ENCODE results near the gene ZNF586.
A peak's percentile ranks its signal among the peaks of the same experiment; 100 is the strongest.
"Not testable (repeated sequence)": the region's sequence is repeated elsewhere in the genome, so short reads cannot be mapped to it uniquely, and the experiment has no call there.

The ZNF586 gene

DNA sequence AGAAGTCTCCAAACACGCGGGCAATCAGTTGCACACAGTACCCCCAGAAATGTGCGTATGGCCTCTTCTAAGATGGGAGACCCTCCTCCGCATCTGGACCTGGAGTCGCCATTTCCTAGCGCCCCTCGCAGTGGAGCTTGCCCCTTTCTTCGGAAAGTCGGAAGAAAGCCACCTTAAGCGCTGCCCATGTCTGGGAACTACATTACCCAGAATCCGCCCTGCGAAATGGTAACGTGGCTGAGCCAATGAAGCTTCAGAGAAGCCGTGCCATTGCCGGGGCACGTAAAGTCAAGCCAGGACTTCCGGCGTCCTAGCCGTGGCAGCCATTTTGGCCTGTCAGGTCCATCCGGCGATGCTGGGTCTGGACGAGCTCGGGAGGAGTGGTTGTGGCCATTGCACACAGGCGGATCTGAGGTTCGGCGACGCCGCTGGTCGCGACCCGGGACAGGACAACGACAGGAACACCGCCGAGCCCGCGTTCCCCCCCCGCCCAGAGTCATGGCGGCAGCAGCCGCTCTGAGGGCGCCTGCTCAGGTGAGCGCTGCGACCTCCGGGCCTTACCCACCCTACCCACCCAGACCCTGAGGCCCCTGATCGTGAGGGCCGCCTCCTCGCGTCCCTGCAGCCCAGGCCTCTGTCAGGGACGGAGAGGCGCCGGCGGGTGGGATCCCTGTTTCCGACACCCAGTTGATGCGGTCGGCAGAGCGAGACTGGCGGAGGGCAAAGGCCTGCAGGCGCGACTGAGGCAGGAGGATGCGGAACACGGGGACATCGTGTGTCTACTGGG, at the start of gene ZNF586:
ZNF586 (plus strand) TSS at position 332 of the 787 bp plus-strand sequence; CDS start at position 499, 167 bp downstream.
- DNase-seq = peak; percentile 88

DNA sequence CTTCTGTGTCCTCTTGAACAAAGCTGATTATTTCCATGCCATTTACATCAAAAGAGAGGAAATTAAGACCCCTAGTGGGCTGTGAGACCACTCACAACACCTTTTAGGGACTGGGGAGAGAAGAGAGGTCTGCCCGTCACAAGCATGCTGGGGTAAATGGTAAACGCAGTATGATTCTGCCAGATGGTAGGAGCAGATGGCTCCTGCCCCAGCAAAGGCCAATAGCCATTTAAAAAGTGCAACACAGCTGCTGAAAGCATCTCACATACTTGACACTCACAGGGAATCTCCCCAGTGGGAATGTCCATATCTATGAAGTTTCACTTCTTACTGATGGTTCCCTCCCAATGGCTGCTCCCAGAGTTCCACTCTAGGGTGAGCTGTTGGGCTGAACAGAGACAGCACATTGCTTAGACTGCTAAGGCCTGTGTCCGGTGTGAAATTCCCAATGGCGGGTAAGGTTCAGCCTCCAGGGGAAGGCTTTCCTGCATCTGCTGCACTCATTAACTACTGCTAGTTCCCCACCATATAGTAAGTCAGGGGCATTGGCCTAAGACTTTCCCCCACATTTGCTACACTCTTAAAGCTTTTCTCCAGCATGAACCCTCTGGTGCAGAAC, 49.5 kb upstream of the ZNF586 start:
- no peak for DNase-seq

DNA sequence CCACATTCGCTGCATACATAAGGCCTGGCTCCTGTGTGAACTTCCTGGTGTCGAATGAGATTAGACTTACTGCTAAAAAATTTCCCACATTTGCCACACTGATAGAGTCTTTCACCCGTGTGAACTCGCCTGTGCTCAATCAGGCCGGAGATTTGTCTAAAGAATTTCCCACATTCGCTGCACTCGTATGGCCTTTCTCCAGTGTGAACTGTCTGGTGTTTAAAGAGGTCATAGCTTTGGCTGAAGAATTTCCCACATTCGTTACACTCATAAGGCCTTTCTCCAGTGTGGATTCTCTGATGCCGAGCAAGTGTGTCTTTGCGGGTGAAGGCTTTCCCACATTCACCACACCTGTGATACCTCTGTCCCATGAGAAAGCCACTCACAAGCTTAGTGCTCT, 48.6 kb upstream of the ZNF586 start:
- DNase-seq = no peak

DNA sequence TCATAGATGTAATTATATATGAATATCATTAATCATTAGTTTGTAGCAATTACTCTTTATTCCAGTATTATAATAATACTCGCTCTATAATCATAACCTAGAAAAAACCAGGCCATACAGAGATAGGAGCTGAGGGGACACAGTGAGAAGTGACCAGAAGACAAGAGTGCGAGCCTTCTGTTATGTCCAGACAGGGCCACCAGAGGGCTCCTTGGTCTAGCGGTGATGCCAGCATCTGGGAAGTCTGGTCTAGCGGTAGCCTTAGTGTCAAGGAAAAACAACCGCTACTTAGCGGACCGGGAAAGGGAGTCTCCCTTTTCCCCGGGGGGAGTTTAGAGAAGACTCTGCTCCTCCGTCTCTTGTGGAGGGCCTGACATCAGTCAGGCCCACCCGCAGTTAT, 31.2 kb upstream of the ZNF586 start:
- not testable (repeated sequence) for DNase-seq

DNA sequence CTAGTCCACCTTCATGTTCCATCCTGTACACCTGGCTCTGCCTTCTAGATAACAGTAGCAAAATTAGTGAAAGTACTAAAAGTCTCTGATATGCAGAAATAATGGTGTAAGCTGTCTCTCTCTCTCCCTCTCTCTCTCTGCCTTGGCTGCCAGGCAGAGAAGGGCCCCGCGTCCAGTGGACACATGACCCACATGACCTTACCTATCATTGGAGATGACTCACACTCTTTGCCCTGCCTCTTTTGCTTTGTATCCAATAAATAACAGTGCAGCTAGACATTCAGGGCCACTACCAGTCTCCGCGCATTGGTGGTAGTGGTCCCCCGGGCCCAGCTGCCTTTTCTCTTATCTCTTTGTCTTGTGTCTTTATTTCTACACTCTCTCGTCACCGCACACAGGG, 30.7 kb upstream of the ZNF586 start:
- not testable (repeated sequence) for DNase-seq

DNA sequence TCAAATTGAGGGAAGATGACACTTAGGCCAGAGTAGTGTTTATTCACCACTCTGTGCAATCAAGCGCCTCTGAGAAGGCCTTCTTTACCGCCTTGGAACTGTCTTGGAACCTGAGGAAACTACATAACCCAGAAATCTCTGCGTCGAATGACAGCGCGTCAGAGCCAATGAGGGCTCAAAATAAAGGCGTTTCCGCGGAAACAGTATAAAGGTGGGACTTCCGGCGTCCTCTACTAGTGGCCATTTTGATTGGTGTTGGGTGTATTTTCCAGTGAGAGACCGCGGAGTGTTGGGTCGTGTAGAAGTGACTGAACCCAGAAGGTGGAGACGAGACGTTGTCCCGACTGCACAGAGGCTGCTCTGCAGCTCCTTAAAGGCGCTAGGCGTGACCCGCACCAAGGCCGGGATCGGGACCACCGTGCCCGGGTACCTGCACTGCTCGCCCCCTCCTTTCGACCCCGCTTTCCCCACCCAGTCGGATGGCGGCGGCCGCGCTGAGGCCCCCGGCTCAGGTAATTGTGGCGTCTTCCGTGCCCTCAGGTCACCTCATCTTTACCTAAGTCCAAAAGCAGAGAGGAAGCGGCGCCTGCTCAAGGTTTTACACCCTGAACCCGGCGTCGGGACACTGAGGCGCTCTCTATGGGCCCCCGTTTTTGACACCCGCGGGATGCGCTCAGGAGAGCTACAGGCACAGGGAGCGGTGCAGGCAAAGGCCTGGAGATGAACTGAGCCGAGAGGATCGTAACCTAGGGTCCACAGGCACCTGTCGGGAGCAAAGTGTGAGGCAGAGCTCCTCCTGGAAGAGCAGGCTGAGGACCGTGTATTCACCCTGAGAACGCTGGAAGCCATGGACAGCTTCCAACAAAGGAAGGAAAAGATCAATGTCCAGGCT, 22.6 kb upstream of the ZNF586 start, which contains the start of gene ZNF776:
ZNF776 (plus strand) TSS at position 236 of the 892 bp plus-strand sequence; CDS start at position 480, 244 bp downstream.
- DNase-seq = peak; percentile 74

DNA sequence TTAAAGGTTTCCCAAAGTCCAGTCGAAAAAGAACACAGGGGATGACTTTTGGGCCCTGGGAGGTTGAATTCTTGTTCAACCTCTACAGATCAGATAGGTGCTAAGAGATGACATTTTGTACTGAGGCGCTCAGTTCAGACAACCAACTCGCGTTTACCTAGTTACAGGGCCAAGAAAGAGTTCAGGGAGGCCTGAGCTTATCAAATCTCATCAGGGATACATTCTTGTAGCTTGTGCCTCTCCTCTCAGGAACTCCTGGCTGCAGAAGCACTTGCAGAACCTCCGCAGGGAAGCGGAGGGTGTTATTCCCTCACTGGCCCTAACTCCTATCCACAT, 22.0 kb upstream of the ZNF586 start:
- no peak for DNase-seq

DNA sequence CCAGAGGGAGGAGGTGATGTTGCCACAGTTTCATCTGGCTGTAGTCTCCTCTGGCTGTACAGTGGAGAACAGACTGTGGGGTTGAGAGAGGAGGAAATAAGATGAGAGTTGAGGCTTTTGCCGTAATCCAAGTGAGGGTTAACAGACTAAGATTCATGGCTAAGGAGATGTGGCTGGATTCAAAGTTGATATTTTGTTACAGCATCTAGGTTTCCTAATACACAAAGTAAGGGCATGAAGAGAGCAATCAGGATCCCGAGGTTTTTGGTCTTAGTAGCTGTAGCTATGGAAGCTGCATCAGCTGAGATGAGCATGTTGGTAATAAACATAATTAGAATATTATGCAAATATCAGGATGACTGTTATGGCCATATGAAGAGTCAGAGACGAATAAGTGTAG, 21.4 kb upstream of the ZNF586 start:
- no peak for DNase-seq

DNA sequence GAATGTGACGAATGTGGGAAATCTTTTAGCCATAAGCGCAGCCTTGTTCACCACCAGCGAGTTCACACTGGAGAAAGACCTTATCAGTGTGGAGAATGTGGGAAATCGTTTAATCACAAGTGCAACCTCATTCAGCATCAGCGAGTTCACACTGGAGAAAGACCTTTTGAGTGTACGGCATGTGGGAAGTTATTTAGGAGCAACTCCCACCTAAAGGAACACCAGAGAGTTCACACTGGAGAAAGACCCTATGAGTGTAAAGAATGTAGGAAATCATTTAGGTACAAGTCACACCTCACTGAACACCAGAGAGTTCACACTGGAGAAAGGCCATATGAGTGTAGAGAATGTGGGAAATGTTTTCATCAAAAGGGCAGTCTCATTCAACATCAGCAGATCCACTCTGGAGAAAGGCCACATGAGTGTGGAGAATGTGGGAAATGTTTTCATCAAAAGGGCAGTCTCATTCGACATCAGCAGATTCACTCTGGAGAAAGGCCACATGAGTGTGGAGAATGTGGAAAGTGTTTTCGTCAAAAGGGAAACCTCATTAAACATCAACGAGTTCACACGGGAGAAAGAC, 15.3 kb upstream of the ZNF586 start:
- no peak for DNase-seq

DNA sequence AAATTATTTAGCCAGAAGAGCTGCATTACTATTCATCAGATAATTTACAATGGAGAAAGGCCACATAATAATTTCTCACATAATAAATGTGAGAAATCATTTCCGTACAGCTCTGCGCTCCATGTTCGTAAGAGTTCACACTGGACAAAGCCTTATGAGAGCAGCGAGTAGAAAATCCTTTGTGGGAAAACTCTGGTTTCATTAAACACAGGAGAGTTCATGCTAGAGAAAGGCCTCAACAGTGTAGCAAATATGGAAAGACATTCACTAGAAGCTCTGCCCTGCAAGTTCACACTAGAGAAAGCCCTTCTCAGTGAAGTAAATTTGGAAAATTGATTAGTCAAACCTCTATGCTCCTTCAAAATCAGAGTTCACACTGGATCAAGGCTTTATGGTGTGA, 14.4 kb upstream of the ZNF586 start:
- DNase-seq = no peak

DNA sequence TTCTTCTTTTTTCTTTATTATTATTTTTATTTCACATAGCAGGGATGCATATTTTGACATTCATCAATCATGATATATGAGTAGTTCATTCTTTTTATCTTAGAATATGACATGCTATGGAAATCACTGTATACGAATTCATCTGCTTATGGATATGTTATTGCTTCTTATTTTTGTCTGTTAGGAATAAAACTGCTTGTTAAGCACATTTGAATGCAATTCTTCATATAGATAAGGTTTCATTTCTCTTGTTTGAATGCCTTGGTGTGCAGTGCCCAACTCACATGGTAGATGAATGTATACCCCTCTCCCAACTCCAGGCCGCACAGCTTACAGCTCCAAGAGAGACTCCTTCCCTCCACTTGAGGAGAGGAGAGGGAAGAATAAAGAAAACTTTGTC, 11.5 kb upstream of the ZNF586 start:
- DNase-seq = no peak

DNA sequence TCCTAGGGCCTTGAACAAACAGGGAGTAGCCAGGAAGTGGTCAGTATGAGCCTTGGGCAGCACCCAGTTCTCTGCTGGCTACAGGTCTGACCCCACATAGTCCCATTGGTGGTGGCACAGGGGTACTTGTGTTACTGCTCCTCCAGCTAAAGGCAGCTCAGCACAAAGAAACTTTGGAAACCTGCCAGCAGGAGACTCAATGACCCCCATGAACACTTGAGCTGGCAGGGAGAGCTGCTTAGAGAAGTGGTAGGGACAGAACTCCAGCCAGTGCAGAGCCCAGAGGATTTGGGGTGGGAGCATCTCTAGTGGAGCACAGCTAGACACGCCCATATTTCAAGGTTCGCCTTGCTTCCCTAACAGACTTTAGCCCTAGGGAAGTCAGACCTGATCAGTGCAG, 10.4 kb upstream of the ZNF586 start:
- DNase-seq = no peak

DNA sequence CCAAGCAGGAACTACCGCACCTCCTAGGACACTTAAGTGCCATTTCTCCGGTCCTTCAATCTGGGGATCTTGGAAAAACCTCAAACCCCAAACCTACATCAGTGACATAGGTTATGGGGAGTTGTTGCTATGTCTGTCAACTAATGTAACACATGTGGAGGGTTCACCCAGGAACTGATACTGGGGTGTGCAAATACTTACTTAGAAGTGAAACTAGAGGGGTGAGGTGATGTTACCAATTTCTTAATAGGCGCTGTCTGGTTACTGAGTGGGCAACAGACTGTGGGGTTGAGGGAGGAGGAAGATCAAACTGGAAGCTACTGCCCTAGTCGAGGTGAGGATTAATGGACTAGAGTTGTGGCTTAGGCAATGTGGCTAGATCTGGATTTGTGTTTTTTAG, 1.9 kb downstream of the ZNF586 start:
- no peak for DNase-seq

DNA sequence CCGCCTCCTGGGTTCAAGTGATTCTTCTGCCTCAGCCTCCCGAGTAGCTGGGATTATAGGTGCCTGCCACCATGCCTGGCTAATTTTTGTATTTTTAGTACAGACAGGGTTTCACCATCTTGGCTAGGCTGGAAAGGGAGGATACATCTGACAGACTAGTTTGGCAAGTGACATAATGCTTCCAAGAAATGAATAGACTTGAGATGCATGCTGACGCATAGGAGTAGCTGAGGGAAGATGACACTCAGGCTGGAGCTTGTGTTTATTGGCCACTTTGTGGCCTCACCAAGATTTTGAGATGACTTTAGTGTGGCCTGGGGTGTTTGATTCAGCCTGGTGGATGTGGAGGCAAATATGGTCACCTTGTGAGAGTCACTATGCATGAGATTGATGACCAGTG, 4.0 kb downstream of the ZNF586 start:
- no peak for DNase-seq

DNA sequence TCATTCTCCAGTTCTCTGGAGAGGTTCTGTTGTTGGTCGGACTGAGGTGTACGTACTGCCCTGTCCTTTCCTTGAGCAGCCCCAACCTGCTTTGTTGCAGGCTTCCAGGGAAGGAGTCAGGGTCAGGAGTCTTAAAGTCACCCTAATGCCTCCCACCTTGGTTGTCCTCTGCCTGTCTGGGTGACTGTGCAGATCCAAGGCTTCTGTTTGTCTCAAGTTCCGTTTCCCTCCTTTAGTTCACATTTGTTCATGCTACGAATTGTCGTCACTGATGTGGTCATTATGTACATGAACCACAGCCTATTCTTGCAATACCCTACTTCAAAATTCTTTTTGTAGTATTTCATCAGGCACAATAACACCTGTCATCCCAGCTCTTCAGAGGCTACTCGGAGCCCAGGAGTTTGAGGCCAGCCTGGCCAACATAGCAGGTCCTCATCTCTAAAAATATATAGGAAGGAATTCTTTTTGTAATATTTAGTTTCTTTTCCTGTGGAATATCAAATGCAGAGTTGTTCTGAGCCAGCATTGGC, 7.4 kb downstream of the ZNF586 start:
- DNase-seq = no peak

DNA sequence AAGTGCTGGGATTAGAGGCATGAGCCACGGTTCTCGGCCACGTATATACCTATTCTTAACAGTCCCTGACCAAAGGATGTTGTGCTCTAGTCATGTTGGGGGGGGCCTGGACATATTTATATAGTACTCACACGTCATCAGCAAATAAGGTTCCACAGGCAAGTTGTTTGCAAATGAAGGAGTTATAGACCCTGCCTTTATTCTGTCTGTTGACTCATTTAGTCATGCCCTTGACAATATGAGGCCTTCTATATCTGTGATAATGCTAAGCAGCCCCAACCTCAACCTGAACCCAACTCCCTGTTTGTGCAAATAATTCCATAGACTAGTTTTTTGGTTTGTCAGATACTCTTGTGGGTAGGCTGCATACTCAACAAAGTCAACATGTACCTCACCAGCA, 8.9 kb downstream of the ZNF586 start:
- DNase-seq = no peak

DNA sequence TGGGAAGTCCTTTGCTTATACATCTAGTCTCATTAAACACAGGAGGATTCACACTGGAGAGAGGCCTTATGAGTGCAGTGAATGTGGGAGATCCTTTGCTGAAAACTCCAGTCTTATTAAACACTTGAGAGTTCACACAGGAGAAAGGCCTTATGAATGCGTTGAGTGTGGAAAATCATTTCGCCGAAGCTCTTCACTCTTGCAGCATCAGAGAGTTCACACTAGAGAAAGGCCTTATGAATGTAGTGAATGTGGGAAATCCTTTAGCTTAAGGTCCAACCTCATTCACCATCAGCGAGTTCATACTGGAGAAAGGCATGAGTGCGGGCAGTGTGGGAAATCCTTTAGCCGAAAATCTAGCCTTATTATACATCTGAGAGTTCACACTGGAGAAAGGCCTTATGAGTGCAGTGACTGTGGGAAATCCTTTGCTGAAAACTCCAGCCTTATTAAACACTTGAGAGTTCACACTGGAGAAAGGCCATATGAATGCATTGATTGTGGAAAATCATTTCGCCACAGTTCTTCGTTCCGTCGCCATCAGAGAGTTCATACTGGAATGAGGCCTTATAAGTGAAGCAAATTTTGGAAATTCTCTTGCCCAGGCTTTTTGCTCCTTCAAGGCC, 9.9 kb downstream of the ZNF586 start:
- no peak for DNase-seq

DNA sequence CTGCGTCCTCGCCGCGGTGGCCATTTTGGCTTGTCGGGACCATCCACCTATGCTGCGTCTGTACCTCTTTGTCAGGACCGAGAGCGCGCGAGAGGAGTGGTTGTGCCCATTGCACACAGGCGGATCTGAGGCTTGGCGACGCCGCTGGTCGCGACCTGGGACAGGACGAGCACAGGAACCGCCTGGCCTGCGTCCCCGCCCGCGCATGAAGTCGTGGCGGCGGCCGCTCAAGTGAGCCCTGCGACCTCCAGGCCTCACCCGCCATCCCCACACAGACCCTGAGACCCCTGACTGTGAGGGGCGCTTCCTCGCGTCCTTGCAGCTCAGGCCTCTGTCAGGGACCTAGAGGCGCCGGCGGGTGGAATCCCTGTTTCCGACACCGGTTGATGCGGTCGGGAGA, 16.8 kb downstream of the ZNF586 start:
- DNase-seq = no peak

DNA sequence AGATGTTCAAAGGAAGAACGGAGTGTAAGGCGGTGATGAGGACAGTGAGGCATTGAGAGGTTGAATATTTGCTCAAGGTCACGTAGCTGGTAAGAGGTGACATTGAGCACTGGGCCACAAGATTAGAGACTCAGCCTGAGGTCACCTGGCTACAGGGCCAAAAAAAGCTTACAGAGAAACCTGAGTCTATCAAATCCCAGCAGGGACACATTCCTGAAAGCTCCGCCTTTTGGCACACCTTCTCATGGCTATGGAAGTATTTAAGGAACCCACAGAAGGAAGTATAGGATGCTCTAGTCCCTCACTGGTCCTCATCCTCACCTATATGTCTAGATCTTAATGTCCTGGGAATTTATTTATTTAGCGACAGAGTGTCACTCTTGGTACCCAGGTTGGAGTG, 17.4 kb downstream of the ZNF586 start:
- DNase-seq = no peak

DNA sequence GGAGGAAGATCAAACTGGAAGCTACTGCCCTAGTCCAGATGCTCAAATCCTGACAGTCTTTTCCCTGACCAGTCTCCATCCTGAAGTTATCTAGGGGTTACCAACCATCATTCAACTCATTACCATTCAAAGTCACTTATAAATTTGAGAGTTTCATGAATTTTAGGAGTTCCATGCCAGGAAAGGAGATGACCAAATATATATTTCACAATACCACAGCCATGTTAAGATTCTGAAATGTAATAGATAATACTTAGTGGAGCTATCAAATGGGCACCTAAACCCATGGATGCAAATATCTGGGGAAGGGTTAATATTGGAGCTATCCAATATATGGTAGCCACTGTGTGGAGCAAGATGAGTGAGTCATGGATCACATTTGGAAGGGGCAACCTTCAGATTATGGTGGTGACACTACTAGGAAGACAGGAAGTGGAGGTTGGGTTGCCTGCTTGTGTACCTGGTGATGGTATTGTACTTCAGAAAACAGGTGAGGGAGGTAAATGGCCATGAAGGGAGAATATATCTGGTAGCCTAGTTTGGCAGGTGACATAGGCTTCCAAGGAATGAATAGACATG, 18.7 kb downstream of the ZNF586 start:
- DNase-seq = no peak

DNA sequence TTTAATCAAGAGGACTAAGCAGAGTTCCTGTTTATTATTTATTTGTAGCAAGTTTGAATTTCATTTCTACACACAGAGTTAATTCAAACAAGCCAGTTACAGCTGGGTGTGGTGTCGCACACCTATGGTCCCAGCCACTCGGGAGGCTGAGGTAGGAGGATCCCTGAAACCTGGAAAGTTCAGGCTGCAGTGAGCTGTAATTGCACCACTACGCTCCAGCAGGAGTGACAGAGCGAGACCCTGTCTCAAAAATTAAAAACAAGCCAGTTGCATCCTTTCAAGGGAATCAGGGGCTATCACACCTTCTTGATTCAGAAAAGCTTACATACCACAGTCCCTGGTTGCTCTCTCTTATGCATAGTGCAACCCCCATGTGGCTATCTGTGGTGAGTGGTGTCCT, 19.8 kb downstream of the ZNF586 start:
- DNase-seq = no peak

DNA sequence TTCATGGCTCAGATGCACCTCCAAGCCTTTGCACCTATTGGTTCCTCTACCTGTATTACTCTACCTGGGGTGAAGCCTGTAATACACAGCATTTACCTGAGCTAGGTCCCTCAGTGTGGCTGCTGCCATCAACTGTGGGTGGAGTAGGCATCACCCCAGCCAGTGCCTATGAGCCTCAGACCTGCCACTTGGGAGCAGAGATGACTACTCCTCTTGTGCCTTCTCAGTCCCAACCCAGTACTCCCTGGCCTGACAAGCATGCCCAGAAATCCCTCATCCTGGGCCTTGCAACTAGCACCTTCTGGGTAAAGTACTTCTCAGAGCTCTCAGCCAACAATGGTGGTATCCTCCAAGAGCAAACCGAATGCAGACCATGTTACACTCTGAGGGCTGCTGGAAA, 27.1 kb downstream of the ZNF586 start:
- not testable (repeated sequence) for DNase-seq
